ENCODE results near the gene RET.

The RET gene

GRCh38 chr10:43076876-43077420 is at the start of gene RET:
Gene RET (plus strand): TSS chr10:43077069. CDS start chr10:43077259, 190 bp downstream.
- DNase-seq: no peak

GRCh38 chr10:43027331-43027955 is 49.4 kb upstream of the RET start:
- no peak for DNase-seq

- no peak for DNase-seq
Observed at GRCh38 chr10:43028143-43028542, 48.7 kb upstream of the RET start.

GRCh38 chr10:43029043-43029442 is 47.8 kb upstream of the RET start:
- no peak for DNase-seq

GRCh38 chr10:43032613-43033012 is 44.3 kb upstream of the RET start:
- DNase-seq: no peak

- no peak for DNase-seq
Observed at GRCh38 chr10:43035800-43036199, 41.1 kb upstream of the RET start.

GRCh38 chr10:43036481-43037428 is 40.1 kb upstream of the RET start:
- DNase-seq: no peak

- DNase-seq: no peak
Observed at GRCh38 chr10:43037440-43037839, 39.4 kb upstream of the RET start.

GRCh38 chr10:43037942-43038782 is 38.7 kb upstream of the RET start:
- no peak for DNase-seq

- no peak for DNase-seq
Observed at GRCh38 chr10:43038783-43039623, 37.9 kb upstream of the RET start.

GRCh38 chr10:43039624-43040481 is 37.0 kb upstream of the RET start:
- no peak for DNase-seq

- no peak for DNase-seq
Observed at GRCh38 chr10:43040482-43041256, 36.2 kb upstream of the RET start.

- no peak for DNase-seq
Observed at GRCh38 chr10:43041422-43042342, 35.2 kb upstream of the RET start.

GRCh38 chr10:43042503-43043341 is 34.1 kb upstream of the RET start:
- DNase-seq: no peak

- no peak for DNase-seq
Observed at GRCh38 chr10:43043342-43043772, 33.5 kb upstream of the RET start.

GRCh38 chr10:43043773-43044447 is 33.0 kb upstream of the RET start:
- no peak for DNase-seq

- no peak for DNase-seq
Observed at GRCh38 chr10:43044448-43044921, 32.4 kb upstream of the RET start.

Measured in C1 segment of cervical spinal cord (tissue), 14 donors.